HG03432 (cell line): ENCODE data around the gene C11orf87.

Experiments
- ATAC-seq: cut with Tn5 transposase; IDR thresholded peaks from one replicate; pipeline ENCODE4 v1.9.1; 2021; ENCODE audit warnings: mild to moderate bottlenecking, moderate library complexity; ENCODE audit not compliant: unreplicated experiment

Gene C11orf87

DNA sequence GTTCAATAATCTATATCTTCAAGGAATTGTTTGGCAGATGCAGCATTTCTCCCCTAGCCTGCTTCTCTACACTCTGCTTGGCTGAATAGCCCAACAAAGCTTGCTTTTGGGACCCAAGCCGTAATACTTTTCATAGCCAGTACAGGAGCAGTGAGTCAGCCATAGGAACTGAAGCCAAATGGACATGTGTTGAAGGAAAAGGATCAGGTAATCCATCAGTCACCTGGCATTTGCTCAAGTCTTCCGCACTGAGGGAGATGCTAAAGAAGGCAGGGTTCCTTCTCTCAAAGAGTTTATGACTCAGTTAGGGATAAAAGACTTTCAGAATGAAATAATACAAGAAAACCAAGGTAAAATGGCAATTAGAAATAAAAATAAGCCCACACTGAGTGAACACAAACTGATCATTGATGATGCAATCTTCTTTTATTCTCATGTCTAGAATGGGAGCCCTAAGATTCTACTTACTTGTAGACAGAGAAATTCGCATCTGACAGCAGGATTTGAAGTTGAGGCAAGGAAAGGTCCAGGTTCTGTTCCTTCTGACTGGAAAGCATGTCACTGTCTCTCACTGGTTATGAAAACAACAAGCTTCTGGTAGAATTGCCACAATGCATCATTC is 13.2 kb downstream of the C11orf87 start:
- no peak for ATAC-seq

DNA sequence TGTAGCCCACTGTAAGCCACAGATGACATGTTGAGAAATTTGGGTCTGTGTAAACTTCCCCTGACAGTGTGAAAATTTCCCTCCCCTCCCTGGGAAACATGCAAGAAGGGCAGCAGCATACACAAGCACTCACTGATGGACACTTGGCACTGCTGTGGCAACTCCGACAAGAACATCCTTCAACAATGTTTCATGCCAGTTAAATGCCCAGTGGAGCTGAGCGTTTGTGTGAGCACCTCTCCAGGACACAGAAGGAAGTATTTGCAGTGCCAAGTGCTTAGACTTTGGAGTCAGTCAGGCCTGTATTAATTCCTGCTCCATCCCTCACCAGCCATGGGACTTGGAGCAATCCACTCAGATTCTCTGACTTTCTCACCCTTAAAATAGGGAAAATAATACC is 17.7 kb downstream of the C11orf87 start:
- ATAC-seq: no peak

DNA sequence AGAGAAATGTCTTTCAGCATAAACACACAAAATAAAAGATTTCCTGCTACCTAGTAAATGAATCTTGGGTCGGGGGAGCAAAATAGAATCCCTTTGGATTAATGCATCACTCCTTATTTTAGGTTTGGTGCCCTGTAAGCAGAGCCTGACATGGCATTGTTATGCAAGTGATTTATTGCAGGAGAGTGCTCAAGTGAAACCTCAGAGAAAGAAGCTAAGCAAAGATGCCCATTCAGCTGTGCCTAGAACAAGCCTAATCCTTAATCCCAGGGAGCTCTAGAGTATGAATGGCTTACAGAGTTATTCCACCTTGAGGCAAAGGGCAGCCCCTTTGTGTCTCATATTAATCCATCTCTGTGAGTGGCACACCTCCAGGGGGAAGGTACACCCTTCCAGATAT is 21.1 kb downstream of the C11orf87 start:
- no peak for ATAC-seq

DNA sequence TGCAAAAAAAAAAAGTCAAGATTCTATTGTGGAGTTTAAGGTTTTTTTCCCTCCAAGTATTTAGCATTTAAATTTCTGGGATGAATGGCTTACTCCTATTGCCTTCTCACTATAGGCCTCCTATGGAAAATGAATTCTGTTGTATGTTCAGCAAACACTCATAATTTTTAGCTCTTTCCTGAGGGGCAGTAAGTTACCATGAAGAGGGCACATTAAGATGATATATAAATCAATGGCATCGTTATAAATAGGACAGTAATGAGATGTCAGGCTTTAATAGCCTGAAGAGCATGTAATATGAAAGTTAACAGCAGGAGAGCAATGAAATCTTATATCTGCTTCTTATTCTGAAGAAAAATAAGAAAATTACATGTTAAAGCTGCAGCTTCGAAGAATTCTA is 32.9 kb downstream of the C11orf87 start:
- no peak for ATAC-seq
